GM21529 (cell line): ENCODE results near the gene ACKR4.
"Not testable (repeated sequence)": the region's sequence is repeated elsewhere in the genome, so short reads cannot be mapped to it uniquely, and the experiment has no call there.

ENCODE experiments used
- ATAC-seq: cut with Tn5 transposase; IDR thresholded peaks from one replicate; pipeline ENCODE4 v1.9.1; 2021; ENCODE audit not compliant: unreplicated experiment

Gene ACKR4

DNA sequence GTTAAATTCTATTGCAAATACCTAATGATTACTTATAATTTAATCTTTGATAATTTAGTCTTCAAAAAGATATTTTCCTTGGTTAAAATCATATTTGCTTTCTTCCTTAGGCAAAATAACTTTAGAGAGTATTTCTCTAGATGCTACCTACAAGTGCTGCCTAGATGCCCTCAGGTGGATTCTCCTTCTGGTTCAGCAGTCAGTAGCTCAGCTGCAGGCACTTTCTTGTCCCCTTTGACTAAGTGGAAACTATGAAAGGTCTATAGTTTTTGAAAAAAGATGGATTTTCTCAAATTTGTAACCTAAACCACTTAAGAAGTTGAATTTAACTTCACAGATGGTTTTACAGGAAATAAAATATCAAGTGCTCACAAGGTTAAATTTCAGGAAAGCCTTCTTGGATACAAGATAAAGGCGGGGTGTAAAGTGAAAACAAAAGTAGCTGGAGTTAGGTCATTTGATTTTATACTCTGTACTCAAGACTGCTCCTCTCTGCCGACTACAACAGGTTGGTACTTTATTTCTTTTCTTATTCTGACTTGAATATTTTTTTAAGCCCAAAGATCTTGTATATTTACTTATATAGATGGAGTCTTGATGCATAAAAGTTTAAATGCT lies at the start of gene ACKR4:
Gene ACKR4 (plus strand): TSS at position 455 of the 618 bp plus-strand sequence. CDS start 3,128 bp downstream, outside the sequence.
- ATAC-seq, result no peak

- no peak for ATAC-seq
Measured at GRCh38 chr3:132549169-132549568, 47.9 kb upstream of the ACKR4 start.

GRCh38 chr3:132549890-132550578 lies 47.0 kb upstream of the ACKR4 start:
- ATAC-seq, result peak; percentile 88

DNA sequence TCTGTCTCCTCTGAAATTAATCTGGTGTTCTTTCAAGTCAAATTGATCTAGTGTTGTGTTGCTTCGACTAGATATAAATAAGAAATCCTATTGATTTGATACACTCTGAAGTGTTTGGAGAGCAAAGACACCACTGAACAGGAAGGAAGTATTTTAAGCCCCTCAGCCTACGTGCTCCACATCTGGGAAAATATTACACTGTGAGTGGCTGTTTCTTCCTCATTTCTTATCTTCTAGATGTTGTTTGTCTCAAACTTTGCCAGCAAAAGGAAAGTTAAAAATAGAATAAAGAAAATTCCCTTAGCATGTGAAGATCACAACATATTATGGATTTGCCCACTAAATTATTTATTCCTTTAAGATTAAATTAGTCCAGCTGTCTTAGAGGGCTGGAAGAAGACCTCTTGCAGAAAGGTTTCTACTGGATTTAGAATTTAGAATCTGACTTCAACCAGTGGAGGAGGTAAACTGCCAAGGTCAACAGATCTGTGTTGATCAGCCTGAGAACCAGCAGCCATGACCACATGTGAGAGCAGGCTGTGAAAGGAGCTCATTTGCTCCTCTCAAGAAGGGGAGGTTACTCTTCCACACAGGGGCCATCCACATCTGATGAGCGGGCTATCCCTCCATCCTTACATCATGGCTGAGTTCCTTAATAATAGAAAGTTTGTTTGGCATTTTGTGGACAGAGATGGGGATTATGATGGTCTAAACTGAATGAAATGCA lies 46.3 kb upstream of the ACKR4 start:
- ATAC-seq, result no peak

GRCh38 chr3:132553826-132554225 lies 43.2 kb upstream of the ACKR4 start:
- no peak for ATAC-seq

DNA sequence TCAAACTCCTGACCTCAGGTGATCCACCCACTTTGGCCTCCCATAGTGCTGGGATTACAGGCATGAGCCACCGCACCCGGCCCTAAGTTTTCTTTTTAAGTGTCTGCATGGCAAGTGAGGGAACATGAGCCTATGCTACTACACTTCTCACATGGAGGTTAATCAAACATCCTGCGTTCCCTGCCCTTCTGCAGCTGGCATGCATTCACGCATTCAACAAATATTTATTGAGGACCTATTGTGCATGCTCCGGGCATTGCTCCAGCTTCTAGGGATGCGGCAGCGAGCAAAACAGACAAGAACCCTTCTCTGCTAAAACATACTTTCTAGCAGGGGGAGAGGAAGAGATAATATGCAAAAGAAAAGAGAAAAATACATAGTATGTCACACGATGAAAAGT lies 42.6 kb upstream of the ACKR4 start:
- ATAC-seq, result no peak

- no peak for ATAC-seq
Measured at GRCh38 chr3:132555306-132556035, 41.6 kb upstream of the ACKR4 start.

DNA sequence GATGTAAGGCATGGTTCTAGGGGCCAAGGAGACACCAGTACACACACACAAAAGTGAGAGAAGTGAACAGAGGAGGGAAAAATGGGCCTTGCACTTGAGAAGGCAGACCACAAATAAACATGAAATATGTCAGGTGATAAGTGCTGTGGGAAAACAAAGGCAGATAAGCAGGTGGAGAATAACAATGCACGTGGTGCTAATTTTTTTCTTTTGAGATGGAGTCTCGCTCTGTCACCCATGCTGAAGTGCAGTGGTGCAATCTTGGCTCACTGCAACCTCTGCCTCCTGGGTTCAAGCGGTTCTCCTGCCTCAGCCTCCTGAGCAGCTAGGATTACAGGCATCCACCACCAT lies 41.1 kb upstream of the ACKR4 start:
- ATAC-seq, result not testable (repeated sequence)

DNA sequence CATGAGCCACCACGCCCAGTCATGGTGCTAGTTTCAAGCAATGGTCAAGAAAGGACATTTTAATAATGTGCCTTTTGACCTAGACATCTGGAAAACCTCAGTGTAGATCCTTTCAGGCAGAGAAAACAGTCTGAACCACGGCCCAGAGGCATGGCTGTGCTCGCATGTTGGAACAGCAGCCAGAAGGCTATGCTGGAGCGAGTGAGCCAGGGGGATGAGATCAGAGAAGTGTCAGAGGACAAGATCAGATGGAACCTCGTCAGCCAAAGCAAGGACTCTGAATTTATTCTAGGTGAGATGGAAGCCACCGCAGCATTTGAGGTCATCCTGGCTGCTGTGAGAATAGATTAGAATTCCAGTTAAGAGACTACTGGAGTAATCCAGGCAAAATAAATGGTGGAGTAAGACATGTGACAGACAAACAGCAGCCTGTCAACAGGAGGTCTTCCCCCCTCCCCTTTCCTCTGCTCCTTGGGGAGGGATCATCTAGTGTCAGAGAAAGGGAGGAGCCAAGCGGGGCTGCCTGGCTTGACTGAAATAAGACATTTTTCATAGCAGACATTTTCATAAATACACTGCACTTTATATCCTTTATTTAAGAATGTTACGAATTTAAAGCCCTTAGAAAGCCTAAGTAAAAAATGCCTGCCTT lies 40.4 kb upstream of the ACKR4 start:
- no peak for ATAC-seq

- ATAC-seq, result no peak
Measured at GRCh38 chr3:132561003-132561402, 36.1 kb upstream of the ACKR4 start.

GRCh38 chr3:132563420-132564069 lies 33.5 kb upstream of the ACKR4 start:
- no peak for ATAC-seq

DNA sequence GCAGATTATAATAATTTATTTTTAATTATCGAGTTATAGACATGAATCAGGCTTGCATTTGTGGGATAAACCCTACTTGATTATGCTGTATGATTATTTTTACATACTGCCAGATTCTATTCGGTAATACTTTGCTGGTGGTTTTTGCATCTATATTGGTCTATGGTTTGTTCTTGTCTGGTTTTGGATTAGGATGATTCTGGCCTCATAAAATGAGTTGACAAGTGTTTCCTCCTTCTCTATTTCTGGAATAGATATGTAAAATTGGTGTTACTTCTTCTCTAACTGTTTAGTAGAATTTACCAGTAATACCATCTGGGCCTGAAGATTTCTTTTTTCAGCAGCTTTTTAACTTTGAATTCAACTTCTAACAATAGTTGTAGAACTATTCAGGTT lies 33.0 kb upstream of the ACKR4 start:
- ATAC-seq, result no peak

DNA sequence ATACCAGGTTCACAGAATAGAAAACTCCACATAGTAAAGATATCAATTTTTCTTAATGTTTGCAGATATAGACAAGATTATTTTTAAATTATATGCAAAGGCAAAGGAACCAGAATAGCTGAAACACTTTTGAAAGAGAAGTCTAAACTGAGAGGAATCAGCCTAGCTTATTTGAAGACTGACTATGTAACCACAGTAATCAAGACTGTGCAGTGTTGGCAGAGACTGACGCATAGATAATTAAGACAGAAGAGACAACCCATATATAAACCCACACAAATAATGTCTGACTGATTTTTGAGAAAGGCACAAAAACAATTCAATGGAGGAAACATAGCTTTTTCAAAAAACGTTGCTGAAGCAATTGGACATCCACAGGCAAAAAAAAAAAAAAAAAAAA lies 28.6 kb upstream of the ACKR4 start:
- no peak for ATAC-seq

- no peak for ATAC-seq
Measured at GRCh38 chr3:132569153-132569552, 27.9 kb upstream of the ACKR4 start.

GRCh38 chr3:132569580-132569979 lies 27.5 kb upstream of the ACKR4 start:
- no peak for ATAC-seq

GRCh38 chr3:132570016-132570415 lies 27.1 kb upstream of the ACKR4 start:
- no peak for ATAC-seq

DNA sequence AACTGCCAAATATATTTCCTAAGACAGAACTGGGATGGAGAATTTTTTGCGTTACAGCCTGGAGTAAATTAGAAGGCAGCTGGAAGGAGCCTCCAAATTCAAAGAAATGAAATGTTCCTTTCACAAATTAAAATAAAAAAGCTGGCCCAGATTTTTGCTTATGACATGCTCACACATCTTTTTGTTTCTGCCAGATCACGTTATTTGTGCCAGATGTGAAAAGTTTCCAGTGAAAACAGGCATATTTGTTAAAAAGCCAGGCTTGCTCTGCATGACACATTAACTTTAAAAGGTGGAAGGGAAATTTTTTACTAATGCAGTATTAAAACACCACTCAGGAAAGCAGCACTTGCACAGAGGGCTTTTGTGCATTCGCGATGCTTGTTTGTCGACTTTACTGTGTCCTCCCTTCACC lies 23.3 kb upstream of the ACKR4 start:
- no peak for ATAC-seq

DNA sequence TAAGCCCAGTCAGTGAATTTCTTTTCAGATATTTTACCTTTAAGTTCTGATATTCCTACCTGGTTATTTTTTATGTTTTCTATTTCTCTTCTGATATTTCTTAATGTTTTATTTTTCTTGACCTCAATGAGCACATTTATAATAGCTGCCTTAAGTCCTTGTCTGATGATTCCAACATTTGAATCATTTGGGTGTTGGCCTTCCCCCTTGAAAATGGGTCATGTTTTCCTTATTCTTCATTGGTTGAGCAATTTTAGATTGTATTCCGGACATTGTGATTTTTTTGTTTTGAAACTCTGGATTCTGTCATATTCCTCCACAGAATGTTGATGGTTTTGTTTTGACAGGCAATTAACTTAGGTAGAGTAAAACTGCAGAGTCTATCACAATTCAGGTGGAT lies 9.7 kb upstream of the ACKR4 start:
- ATAC-seq, result no peak

- ATAC-seq, result no peak
Measured at GRCh38 chr3:132592216-132592615, 4.9 kb upstream of the ACKR4 start.

GRCh38 chr3:132593241-132593946 lies 3.7 kb upstream of the ACKR4 start:
- no peak for ATAC-seq
